Measurements from ENCODE around the gene STAC2. TPM values are rescaled to one million over a fixed set of nuclear protein-coding genes. Genes with fewer than 3 reads are reported as not detected.

The STAC2 gene
- total RNA-seq, 1 donor from 2014 or later, result 0.67 TPM

GRCh38 chr17:39217734-39218369, 7.9 kb downstream of the STAC2 start:
- DNase-seq (ENCODE audit: low spot score), result no peak
- intact Hi-C loops (cut with DNase I), result no loop called here

GRCh38 chr17:39213852-39214251, 11.9 kb downstream of the STAC2 start:
- intact Hi-C loops (cut with DNase I), result no loop called here
- DNase-seq (ENCODE audit: low spot score), result no peak

- intact Hi-C loops (cut with DNase I), result no loop called here
- DNase-seq (ENCODE audit: low spot score), result no peak
Measured at GRCh38 chr17:39212841-39213480, 12.8 kb downstream of the STAC2 start.

GRCh38 chr17:39212195-39212810, 13.4 kb downstream of the STAC2 start:
- DNase-seq (ENCODE audit: low spot score), result no peak
- intact Hi-C loops (cut with DNase I), result no loop called here

- intact Hi-C loops (cut with DNase I), result no loop called here
- no peak for DNase-seq (ENCODE audit: low spot score)
Measured at GRCh38 chr17:39210093-39210434, 15.7 kb downstream of the STAC2 start.

GRCh38 chr17:39209317-39210092, 16.2 kb downstream of the STAC2 start:
- intact Hi-C loops (cut with DNase I), result loop anchor here (5.0 kb wide), 1 partner anchor 33 kb away; no protein-coding TSS in a partner anchor
- DNase-seq (ENCODE audit: low spot score), result peak; percentile 84

- DNase-seq (ENCODE audit: low spot score), result no peak
Measured at GRCh38 chr17:39208893-39209292, 16.9 kb downstream of the STAC2 start.

GRCh38 chr17:39208136-39208535, 17.6 kb downstream of the STAC2 start:
- intact Hi-C loops (cut with DNase I), result loop anchor here (5.0 kb wide), 1 partner anchor 34 kb away; no protein-coding TSS in a partner anchor

More at GRCh38 chr17:39208893-39209292, 16.9 kb downstream of the STAC2 start:
- intact Hi-C loops (cut with DNase I), result loop anchor here (5.0 kb wide), 1 partner anchor 33 kb away; no protein-coding TSS in a partner anchor

GRCh38 chr17:39205112-39205526, 20.6 kb downstream of the STAC2 start:
- intact Hi-C loops (cut with DNase I), result loop anchor here (5.0 kb wide), 1 partner anchor 37 kb away; no protein-coding TSS in a partner anchor
- no peak for DNase-seq (ENCODE audit: low spot score)

More at GRCh38 chr17:39208136-39208535, 17.6 kb downstream of the STAC2 start:
- no peak for DNase-seq (ENCODE audit: low spot score)

- DNase-seq (ENCODE audit: low spot score), result no peak
- intact Hi-C loops (cut with DNase I), result no loop called here
Measured at GRCh38 chr17:39204245-39204644, 21.5 kb downstream of the STAC2 start.

GRCh38 chr17:39200957-39201510, 24.7 kb downstream of the STAC2 start:
- intact Hi-C loops (cut with DNase I), result no loop called here
- no peak for DNase-seq (ENCODE audit: low spot score)

- intact Hi-C loops (cut with DNase I), result no loop called here
- peak; percentile 88 for DNase-seq (ENCODE audit: low spot score)
Measured at GRCh38 chr17:39200070-39200879, 25.5 kb downstream of the STAC2 start, which contains the start of gene RPL19. Gene RPL19 (plus strand): TSS chr17:39200283. CDS start chr17:39200345, 62 bp downstream.

GRCh38 chr17:39199820-39200069, 26.0 kb downstream of the STAC2 start:
- intact Hi-C loops (cut with DNase I), result no loop called here
- DNase-seq (ENCODE audit: low spot score), result peak; percentile 95

GRCh38 chr17:39198186-39198566, 27.6 kb downstream of the STAC2 start:
- intact Hi-C loops (cut with DNase I), result no loop called here
- DNase-seq (ENCODE audit: low spot score), result no peak

- intact Hi-C loops (cut with DNase I), result no loop called here
- DNase-seq (ENCODE audit: low spot score), result peak; percentile 84
Measured at GRCh38 chr17:39197380-39198185, 28.2 kb downstream of the STAC2 start, which contains the start of gene CACNB1. Gene CACNB1 (minus strand): TSS chr17:39197669. CDS start chr17:39197495, 174 bp downstream.

- intact Hi-C loops (cut with DNase I), result no loop called here
- DNase-seq (ENCODE audit: low spot score), result no peak
Measured at GRCh38 chr17:39196808-39197291, 28.9 kb downstream of the STAC2 start.

- intact Hi-C loops (cut with DNase I), result no loop called here
- DNase-seq (ENCODE audit: low spot score), result no peak
Measured at GRCh38 chr17:39196241-39196807, 29.4 kb downstream of the STAC2 start.
